Spleen (tissue), 11 donors: Measurements from ENCODE around the gene PLOD1. TPM values are rescaled to one million over a fixed set of nuclear protein-coding genes. Genes with fewer than 3 reads are reported as not detected.
"Not testable (repeated sequence)": the region's sequence is repeated elsewhere in the genome, so short reads cannot be mapped to it uniquely, and the experiment has no call there.

Experiments
- DNase-seq: peaks from one replicate; pipeline ENCODE4 v3.0.0-alpha.2; 2020
- H3K27ac ChIP-seq, 8 donors: fragments of 200-600 bp; sonication (generic) in 7 of 8; 1 replicate in 4 of 8; 2 replicates in 4 of 8; pipeline versions ENCODE4 v1.5.0 to v1.8.0; 2016 to 2021; ENCODE audit warnings: inconsistent platforms in 4 of 8, mild to moderate bottlenecking in 4 of 8, moderate library complexity in 1 of 8
- H3K27me3 ChIP-seq, 7 donors: fragments of 200-600 bp; sonication (generic) in 6 of 7; replicated peaks in 1 of 7; 1 replicate in 4 of 7; 2 replicates in 3 of 7; pipeline versions ENCODE4 v1.5.0 to v1.8.0; 2016 to 2021; ENCODE audit warnings: inconsistent platforms in 3 of 7, mild to moderate bottlenecking in 1 of 7
- H3K36me3 ChIP-seq, 6 donors: fragments of 200-600 bp; sonication (generic) in 5 of 6; 1 replicate in 4 of 6; 2 replicates in 2 of 6; pipeline versions ENCODE4 v1.5.0 to v1.8.0; 2016 to 2021; ENCODE audit warnings: inconsistent platforms in 2 of 6
- H3K4me1 ChIP-seq, 6 donors: fragments of 200-600 bp; sonication (generic) in 5 of 6; 1 replicate in 3 of 6; 2 replicates in 3 of 6; pipeline versions ENCODE4 v1.5.0 to v1.8.0; 2016 to 2021; ENCODE audit warnings: inconsistent platforms in 3 of 6
- H3K4me3 ChIP-seq, 8 donors: fragments of 200-600 bp; sonication (generic) in 7 of 8; 1 replicate in 4 of 8; 2 replicates in 4 of 8; pipeline versions ENCODE4 v1.5.0 to v1.8.0; 2016 to 2021; ENCODE audit warnings: inconsistent platforms in 4 of 8, mild to moderate bottlenecking in 4 of 8, moderate library complexity in 2 of 8
- H3K9me3 ChIP-seq, 8 donors: fragments of 200-600 bp; sonication (generic) in 7 of 8; 1 replicate in 4 of 8; 2 replicates in 4 of 8; pipeline versions ENCODE4 v1.5.0 to v1.8.0; 2016 to 2021; ENCODE audit warnings: inconsistent platforms in 4 of 8
- CTCF ChIP-seq, 11 experiments: fragments of 200-600 bp in 7 of 11; fragments of 450-650 bp in 4 of 11; sonication (generic) in 4 of 11; IDR thresholded peaks in 8 of 11; conservative IDR thresholded peaks in 3 of 11; 1 replicate in 7 of 11; 2 replicates in 4 of 11; pipeline versions ENCODE4 v1.4.0 to v1.8.0; 2016 to 2021; ENCODE audit warnings: antibody characterized with exemption in 11 of 11, inconsistent platforms in 4 of 11, mild to moderate bottlenecking in 1 of 11
- POLR2A ChIP-seq, 3 donors: fragments of 450-650 bp; IDR thresholded peaks; one replicate each; pipeline ENCODE4 v1.5.1; 2017; ENCODE audit warnings: antibody characterized with exemption in 3 of 3, mild to moderate bottlenecking in 1 of 3
- POLR2AphosphoS5 ChIP-seq, 3 donors: sonication (generic); formaldehyde crosslinking; IDR thresholded peaks; one replicate each; pipeline ENCODE4 v1.5.1; 2017; ENCODE audit warnings: antibody characterized with exemption in 3 of 3
- WGBS, 5 donors: extraction: QIAGEN DNeasy Blood & Tissue Kit in 3 of 5; methylation state at CpG; one replicate each; pipeline versions ENCODE4 v1.1.5 to v1.1.7; 2013 to 2018; 5-methylcytosine and 5-hydroxymethylcytosine counted together
- intact Hi-C: fragments of 100-400 bp; cut with DNase I; formaldehyde crosslinking; loops from one replicate; pipeline ENCODE4 v1.15.0; 2023; ENCODE audit warnings: low total_unique reads
- polyA plus RNA-seq, 3 donors: library from polyadenylated mRNA; stranded (reverse); fragments of 200-250 nt; gene quantifications; one replicate each; pipeline ENCODE4 v1.2.1, GENCODE V29; 2013
- total RNA-seq, 7 donors: library from RNA; depleted of rRNA in 3 of 7; stranded (reverse); fragments of >200 nt in 3 of 7; fragmentation: NEBNext Ultra II Directional in 4 of 7; extraction: Animal tissue kit (Norgen Biotek cat#: 25700) in 4 of 7; gene quantifications; one replicate each; pipeline versions ENCODE4 v1.1.0 to v1.2.1, GENCODE V29; 2016 to 2021
- donor health status: healthy with polysubstance abuse.
- donor health status: DM: no; HTN: no; CAD: no; lungs with moderate emphysema.
- donor health status: DM: no; HTN: no; CAD: no.
- donor health status: Bipolar disorder and iron deficiency.
- donor health status: healthy.
- donor health status: DM: no; HTN: no; CAD: no.
- donor health status: DM: yes; HTN: yes; CAD: no.

PLOD1 gene
- total and polyA plus RNA-seq, 10 donors: 11.6 to 53.4 (median 45.7) TPM

DNA sequence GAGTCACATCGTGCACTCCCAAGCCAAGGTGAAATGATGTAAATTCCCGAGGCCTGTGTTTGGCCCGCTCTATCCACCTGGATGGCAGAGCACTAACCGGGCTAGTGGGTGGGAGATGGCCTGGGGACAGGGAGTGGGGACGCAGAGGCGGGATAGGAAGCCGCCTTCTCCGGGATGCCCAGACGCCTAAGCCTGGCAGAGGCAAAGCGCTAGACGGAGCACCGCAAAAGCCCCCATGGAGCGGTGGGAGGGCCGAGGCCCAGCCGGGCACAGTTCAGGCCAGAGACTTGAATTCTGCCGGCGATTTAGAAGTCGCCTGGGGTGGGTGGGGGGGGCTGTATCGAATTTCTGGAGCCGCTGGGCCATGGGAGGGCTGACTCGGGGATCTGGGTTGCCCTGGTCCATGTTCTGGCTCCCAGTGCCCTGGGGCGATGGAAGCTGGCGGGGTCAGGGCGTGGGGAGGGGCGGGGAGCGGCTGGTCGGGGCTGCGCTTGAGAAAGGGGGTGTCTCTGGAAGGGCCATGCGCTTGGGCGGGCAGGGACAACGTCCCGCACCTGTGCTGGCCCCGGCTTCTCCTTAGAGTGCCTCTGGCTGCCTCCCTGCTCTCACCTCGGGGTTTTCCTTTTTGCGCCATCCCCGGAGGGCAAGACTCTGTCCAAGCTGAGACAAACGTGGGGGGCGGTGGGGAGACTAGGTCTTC lies 36.3 kb upstream of the PLOD1 start:
- Histone ChIP-seq H3K27me3 (peaks cover 0 to 69% (median 33%) of the 10 kb centered on the region in 7 donors), H3K4me1 (peaks cover 0 to 8% (median 0%) of the 10 kb centered on the region in 6 donors), H3K9me3 (no peaks in the 10 kb centered on the region), H3K27ac (no peak overlapping the region), H3K4me3 (no peak overlapping the region), H3K36me3 (no peaks in the 10 kb centered on the region)
- no peak for DNase-seq
- intact Hi-C loops: no loop called here
- 21 to 46% (median 32%) methylated on average over 18 to 38 of the region's 38 CpGs for WGBS, 5 donors
- TF ChIP-seq POLR2A (IDR thresholded peaks at IDR 0.05): no peak
- no peak for TF ChIP-seq POLR2AphosphoS5 (IDR thresholded peaks at IDR 0.05)
- no peak for TF ChIP-seq CTCF (IDR thresholded peaks at IDR 0.05 in 8 of 11, conservative IDR thresholded peaks at IDR 0.05 in 3 of 11)

- H3K4me1 ChIP-seq: peaks cover 0 to 1% (median 0%) of the 10 kb centered on the region in 6 donors
- intact Hi-C loops: no loop called here
- H3K27ac ChIP-seq: no peak overlapping the region
- no peaks in the 10 kb centered on the region for H3K36me3 ChIP-seq
- no peak for DNase-seq
- TF ChIP-seq POLR2AphosphoS5 (IDR thresholded peaks at IDR 0.05) (no peak), CTCF (IDR thresholded peaks at IDR 0.05 in 8 of 11, conservative IDR thresholded peaks at IDR 0.05 in 3 of 11) (no peak), POLR2A (IDR thresholded peaks at IDR 0.05) (no peak)
- no peak overlapping the region for H3K4me3 ChIP-seq
- no peaks in the 10 kb centered on the region for H3K9me3 ChIP-seq
- H3K27me3 ChIP-seq: peaks cover 0 to 69% (median 33%) of the 10 kb centered on the region in 7 donors
- WGBS, 5 donors: 16 to 27% (median 20%) methylated on average over 8 to 26 of the region's 26 CpGs
These were observed 35.6 kb upstream of the PLOD1 start for GRCh38 chr1:11898831-11899467.

DNA sequence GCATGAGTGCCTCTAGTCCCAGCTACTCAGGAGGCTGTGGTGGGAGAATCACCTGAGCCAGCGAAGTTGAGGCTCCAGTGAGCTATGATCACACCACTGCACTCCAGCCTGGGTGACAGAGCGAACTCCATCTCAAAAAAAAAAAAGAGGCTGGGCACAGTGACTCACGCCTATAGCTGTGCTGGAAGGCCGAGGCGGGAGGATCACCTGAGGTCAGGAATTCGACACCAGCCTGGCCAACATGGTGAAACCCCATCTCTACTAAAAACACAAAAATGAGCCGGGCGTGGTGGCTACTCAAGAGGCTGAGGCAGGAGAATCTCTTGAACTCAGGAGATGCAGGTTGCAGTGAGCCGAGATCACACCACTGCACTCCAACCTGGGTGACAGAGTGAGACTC lies 33.1 kb upstream of the PLOD1 start:
- H3K36me3 ChIP-seq, DNase-seq, H3K9me3 ChIP-seq, H3K4me3 ChIP-seq, intact Hi-C loops, H3K27ac ChIP-seq: not testable (repeated sequence)
- peaks cover 0 to 50% (median 23%) of the 10 kb centered on the region in 7 donors for H3K27me3 ChIP-seq
- peaks cover 0 to 12% (median 0%) of the 10 kb centered on the region in 6 donors for H3K4me1 ChIP-seq
- 70 to 84% (median 78%) methylated on average over 9 of the region's 9 CpGs for WGBS, 5 donors

- Histone ChIP-seq H3K9me3 (no peaks in the 10 kb centered on the region), H3K27ac (no peak overlapping the region), H3K27me3 (peaks cover 0 to 32% (median 15%) of the 10 kb centered on the region in 7 donors), H3K36me3 (no peaks in the 10 kb centered on the region), H3K4me1 (peaks cover 0 to 25% (median 8%) of the 10 kb centered on the region in 6 donors), H3K4me3 (no peak overlapping the region)
- intact Hi-C loops: no loop called here
- WGBS, 5 donors: 95 to 100% (median 98%) methylated on average over 1 of the region's 1 CpG
- no peak for DNase-seq
- TF ChIP-seq POLR2A (IDR thresholded peaks at IDR 0.05) (no peak), CTCF (IDR thresholded peaks at IDR 0.05 in 8 of 11, conservative IDR thresholded peaks at IDR 0.05 in 3 of 11) (no peak), POLR2AphosphoS5 (IDR thresholded peaks at IDR 0.05) (no peak)
These were observed 31.3 kb upstream of the PLOD1 start for GRCh38 chr1:11903210-11903609.

- H3K9me3 ChIP-seq, H3K27ac ChIP-seq, H3K36me3 ChIP-seq, intact Hi-C loops, H3K4me3 ChIP-seq, DNase-seq: not testable (repeated sequence)
- peaks cover 0 to 34% (median 9%) of the 10 kb centered on the region in 6 donors for H3K4me1 ChIP-seq
- 86 to 95% (median 91%) methylated on average over 5 of the region's 5 CpGs for WGBS, 5 donors
- peaks cover 0 to 23% (median 5%) of the 10 kb centered on the region in 7 donors for H3K27me3 ChIP-seq
These were observed 30.4 kb upstream of the PLOD1 start for GRCh38 chr1:11904156-11904555.
